PFSK-1 (cell line): Measurements from ENCODE around the gene MAP3K4.

Source experiments
- FOXP2 ChIP-seq: optimal IDR thresholded peaks from 2 replicates; pipeline ENCODE3; 2011; ENCODE audit warnings: borderline replicate concordance, control low read depth, inconsistent platforms; ENCODE audit not compliant: insufficient read depth; ENCODE audit errors: extremely low read length, extremely low read depth
- POLR2AphosphoS5 ChIP-seq: IDR thresholded peaks from 2 replicates; pipeline ENCODE4 v1.6.1; 2012; ENCODE audit warnings: low read depth, mild to moderate bottlenecking, control low read depth, low read length, moderate library complexity
- REST ChIP-seq, 2 experiments: IDR thresholded peaks; 2 replicates each; pipeline versions ENCODE4 v1.6.1 to v1.8.0; 2011 to 2012; ENCODE audit warnings: low read depth in 2 of 2, low read length in 2 of 2, control low read depth in 1 of 2, inconsistent platforms in 1 of 2, mild to moderate bottlenecking in 1 of 2, moderate library complexity in 1 of 2; ENCODE audit not compliant: insufficient read depth in 1 of 2
- SIN3A ChIP-seq: IDR thresholded peaks from 2 replicates; pipeline ENCODE4 v1.6.1; 2012; ENCODE audit warnings: mild to moderate bottlenecking, low read length, moderate library complexity, borderline replicate concordance; ENCODE audit not compliant: insufficient read depth
- TAF1 ChIP-seq: IDR thresholded peaks from 2 replicates; pipeline ENCODE4 v1.6.1; 2012; ENCODE audit warnings: low read length, control low read depth, borderline replicate concordance; ENCODE audit not compliant: insufficient read depth

MAP3K4 gene

GRCh38 chr6:161011492-161012480 lies 20.2 kb downstream of the MAP3K4 start:
- TF ChIP-seq TAF1 (no peak), FOXP2 (no peak), REST (IDR thresholded peaks at IDR 0.05; ENCODE audit: insufficient read depth in 1 of 2, low read depth in 2 of 2, low read length in 2 of 2) (no peak), POLR2AphosphoS5 (no peak), SIN3A (no peak)

GRCh38 chr6:161013695-161014094 lies 22.1 kb downstream of the MAP3K4 start:
- no peak for TF ChIP-seq FOXP2
- no peak for TF ChIP-seq REST (IDR thresholded peaks at IDR 0.05; ENCODE audit: insufficient read depth in 1 of 2, low read depth in 2 of 2, low read length in 2 of 2)
- TF ChIP-seq SIN3A: no peak
- no peak for TF ChIP-seq TAF1
- no peak for TF ChIP-seq POLR2AphosphoS5

- no peak for TF ChIP-seq FOXP2
- TF ChIP-seq TAF1: no peak
- no peak for TF ChIP-seq REST (IDR thresholded peaks at IDR 0.05; ENCODE audit: insufficient read depth in 1 of 2, low read depth in 2 of 2, low read length in 2 of 2)
- TF ChIP-seq SIN3A: no peak
- TF ChIP-seq POLR2AphosphoS5: no peak
Measured at GRCh38 chr6:161017766-161018564, 26.4 kb downstream of the MAP3K4 start.

GRCh38 chr6:161019324-161019839 lies 27.8 kb downstream of the MAP3K4 start:
- TF ChIP-seq POLR2AphosphoS5 (no peak), SIN3A (no peak), FOXP2 (no peak), TAF1 (no peak), REST (IDR thresholded peaks at IDR 0.05; ENCODE audit: insufficient read depth in 1 of 2, low read depth in 2 of 2, low read length in 2 of 2) (no peak)
